OCI-LY3 (cell line): ENCODE measurements around the gene GIMAP2.
"Not testable (repeated sequence)": the region's sequence is repeated elsewhere in the genome, so short reads cannot be mapped to it uniquely, and the experiment has no call there.

Source experiments
- EZH2phosphoT487 ChIP-seq: fragments of 200-600 bp; shearing (Covaris generic); IDR thresholded peaks from 2 replicates; pipeline ENCODE4 v1.6.1; 2018; ENCODE audit warnings: antibody characterized with exemption, mixed run types, low read depth
- TF ChIP-seq, protein P1 (sequence below): fragments of 200-600, 300-600 bp; sonication (generic); IDR thresholded peaks from 2 replicates; pipeline ENCODE4 v1.5.1; 2014; ENCODE audit warnings: antibody characterized with exemption, low read length, low read depth

DNA sequence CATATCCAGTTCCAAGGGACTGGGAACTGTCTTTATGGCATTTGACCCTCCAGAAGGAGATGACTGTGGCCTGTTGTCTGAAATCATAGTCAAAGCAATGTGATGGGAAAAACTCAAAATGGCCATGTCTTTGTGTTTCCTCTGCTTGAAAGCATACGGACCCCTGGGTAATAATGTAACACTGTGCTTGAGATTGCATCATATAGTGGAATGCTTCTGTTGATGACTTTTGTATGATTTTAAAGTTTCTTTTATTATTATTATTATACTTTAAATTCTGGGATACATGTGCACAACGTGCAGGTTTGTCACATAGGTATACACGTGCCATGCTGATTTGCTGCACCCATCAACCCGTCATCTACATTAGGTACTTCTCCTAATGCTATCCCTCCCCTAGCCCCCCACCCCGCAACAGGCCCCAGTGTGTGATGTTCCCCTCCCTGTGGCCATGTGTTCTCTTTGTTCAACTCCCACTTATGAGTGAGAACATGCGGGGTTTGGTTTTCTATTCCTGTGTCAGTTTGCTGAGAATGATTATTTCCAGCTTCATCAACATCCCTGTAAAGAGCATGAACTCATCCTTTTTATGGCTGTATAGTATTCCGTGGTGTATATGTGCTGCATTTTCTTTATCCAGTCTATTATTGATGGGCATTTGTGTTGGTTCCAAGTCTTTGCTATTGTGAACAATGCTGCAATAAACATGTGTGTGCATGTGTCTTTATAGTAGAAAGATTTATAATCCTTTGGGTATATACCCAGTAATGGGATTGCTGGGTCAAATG is 13.5 kb upstream of the GIMAP2 start:
- TF ChIP-seq, protein P1, sequence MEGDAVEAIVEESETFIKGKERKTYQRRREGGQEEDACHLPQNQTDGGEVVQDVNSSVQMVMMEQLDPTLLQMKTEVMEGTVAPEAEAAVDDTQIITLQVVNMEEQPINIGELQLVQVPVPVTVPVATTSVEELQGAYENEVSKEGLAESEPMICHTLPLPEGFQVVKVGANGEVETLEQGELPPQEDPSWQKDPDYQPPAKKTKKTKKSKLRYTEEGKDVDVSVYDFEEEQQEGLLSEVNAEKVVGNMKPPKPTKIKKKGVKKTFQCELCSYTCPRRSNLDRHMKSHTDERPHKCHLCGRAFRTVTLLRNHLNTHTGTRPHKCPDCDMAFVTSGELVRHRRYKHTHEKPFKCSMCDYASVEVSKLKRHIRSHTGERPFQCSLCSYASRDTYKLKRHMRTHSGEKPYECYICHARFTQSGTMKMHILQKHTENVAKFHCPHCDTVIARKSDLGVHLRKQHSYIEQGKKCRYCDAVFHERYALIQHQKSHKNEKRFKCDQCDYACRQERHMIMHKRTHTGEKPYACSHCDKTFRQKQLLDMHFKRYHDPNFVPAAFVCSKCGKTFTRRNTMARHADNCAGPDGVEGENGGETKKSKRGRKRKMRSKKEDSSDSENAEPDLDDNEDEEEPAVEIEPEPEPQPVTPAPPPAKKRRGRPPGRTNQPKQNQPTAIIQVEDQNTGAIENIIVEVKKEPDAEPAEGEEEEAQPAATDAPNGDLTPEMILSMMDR: not testable (repeated sequence)
- not testable (repeated sequence) for TF ChIP-seq EZH2phosphoT487
